Stimulated activated CD4-positive, alpha-beta T cell treated with anti-CD3 and anti-CD28 coated beads, Interleukin-12 subunit alpha, Interleukin-12 subunit beta, amount 100 ng/mL, for 4 hours (primary cell): ENCODE measurements around the gene ABHD15.

ENCODE experiments used
- DNase-seq: peaks from one replicate; pipeline ENCODE4 v3.0.0-alpha.2; 2020

ABHD15 gene

GRCh38 chr17:29593591-29594518 is 27.0 kb upstream of the ABHD15 start:
- DNase-seq: no peak

DNA sequence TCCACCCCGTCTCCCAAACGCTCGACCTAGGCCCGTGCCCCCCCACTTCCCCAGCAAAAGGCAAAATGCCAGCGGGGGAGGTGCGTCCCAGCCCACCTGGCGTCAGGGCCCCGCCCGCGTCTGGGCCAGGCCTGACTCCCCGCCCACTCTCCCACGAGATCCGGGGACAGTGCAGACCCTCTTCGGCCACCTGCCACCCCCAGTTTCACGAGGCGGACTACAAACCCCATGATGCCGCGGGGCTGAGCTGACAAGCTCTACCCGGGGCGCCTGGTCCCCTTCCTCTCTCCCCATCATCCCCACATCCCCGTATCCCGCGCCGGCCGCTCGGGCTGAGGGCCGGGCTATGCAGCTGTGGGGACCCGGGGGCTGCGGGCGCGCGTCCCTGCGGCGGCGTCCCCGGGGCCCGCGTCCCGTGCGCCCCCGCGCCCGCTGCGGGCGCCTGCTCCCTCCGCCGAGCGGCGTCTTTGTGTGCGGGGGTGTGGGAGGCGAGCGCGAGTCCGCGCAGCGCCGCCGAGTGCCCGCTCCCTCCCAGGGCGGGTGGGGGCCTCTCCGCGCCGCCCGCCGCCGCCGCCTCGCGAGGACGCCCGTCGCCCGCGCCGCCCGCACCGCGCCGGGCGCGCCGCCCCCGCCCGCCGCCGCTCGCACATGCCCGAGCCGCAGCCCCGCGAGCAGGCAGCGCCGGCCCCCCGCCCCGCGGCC is 26.2 kb upstream of the ABHD15 start, which contains the start of gene ANKRD13B:
Gene ANKRD13B, plus strand, starts transcription at position 283 of the 702 bp plus-strand sequence. CDS start 490 bp downstream, outside the sequence.
- DNase-seq: no peak

DNA sequence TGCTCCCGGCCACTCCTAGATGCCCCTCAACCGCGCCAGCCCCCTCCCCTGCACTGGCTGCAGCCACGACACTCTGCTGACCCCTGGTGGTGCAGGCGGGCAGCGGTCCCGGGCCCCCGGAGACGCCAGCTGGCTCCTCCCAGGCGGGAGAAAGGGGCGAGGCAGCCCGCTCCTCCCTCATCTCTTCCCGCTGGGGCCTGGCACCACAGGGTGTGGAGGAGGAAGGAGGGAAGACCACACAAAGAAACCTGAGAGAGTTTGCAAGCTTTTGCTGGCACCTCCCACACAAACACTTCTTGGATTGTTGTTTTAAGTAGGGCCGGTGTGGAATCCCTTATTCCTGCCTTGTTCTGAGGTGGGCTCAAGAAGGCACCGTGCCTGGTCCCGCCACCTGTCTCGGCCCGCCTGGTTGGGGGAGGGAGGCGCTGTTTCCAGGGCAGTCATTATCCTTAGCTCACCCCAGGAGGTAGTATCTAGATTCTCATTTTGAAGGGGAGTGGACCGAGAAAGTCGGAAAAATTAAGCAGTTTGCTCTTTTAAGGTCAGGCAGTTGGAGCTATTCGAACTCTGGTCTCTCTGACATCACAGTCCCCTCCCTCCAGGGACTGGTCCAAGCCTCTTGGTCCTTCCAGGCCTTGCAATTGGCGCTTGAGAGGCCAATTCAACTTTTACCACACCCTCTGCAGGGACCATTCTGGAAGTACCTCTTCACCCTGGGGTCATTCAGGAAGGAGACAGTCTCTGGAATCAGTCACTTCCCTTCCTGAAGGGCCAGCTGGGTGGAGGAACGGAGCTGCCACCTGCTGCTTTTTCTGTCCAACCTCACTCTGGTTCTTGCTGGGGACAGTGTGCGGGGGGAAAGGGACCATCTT is 25.1 kb upstream of the ABHD15 start:
- peak; percentile 83 for DNase-seq

GRCh38 chr17:29591146-29591736 is 24.4 kb upstream of the ABHD15 start:
- DNase-seq: no peak

GRCh38 chr17:29590411-29591145 is 23.7 kb upstream of the ABHD15 start:
- DNase-seq: no peak

- DNase-seq: peak; percentile 80
Observed at GRCh38 chr17:29589524-29590410, 22.9 kb upstream of the ABHD15 start, which contains the start of gene GIT1. GIT1 (minus strand) TSS chr17:29589648; CDS start chr17:29589378, 270 bp downstream.

DNA sequence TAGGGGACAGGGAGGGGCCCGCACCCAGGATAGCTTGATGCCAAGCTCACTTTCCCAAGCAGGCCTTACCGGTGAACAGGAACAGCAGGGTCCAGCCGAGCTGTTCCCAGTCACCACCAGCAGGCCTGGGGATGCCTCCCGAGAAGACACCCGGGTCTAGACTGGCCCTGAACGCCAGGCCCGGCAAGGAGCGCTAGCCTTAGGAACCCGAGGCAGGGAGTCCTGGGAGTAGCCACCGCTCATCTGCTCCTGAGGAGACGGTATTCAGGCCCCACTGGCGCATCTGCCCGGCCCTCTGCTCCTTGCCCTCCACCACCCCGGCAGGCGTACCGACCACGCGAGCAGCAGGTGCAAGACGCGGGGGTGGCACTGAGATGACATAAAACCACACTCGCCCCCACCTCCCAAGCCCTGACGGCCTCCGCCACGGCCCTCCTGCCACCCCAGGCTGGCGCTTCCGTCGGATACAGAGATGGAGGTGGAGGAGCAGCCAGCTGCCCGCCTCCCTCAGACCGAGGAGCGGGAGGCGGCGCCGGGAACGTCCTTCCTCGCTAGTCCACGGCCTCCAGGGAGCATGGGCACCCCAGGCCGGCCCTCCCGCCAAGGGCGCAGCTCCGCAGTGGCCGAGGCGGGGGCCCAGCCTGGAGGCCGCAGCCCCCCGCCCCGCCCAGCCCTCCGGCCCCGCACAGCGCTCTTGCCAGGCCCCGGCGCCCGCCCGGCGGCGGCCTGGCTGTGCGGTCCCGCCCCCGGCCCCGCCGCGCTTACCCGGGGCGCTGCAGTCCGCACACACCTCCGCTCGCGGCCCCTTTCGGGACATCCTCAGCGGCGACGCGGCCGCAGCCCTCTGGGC is 21.9 kb upstream of the ABHD15 start:
- peak; percentile 58 for DNase-seq

GRCh38 chr17:29588017-29588561 is 21.3 kb upstream of the ABHD15 start:
- DNase-seq: no peak

- no peak for DNase-seq
Observed at GRCh38 chr17:29587591-29587990, 20.8 kb upstream of the ABHD15 start.

GRCh38 chr17:29586676-29587469 is 20.0 kb upstream of the ABHD15 start:
- no peak for DNase-seq

DNA sequence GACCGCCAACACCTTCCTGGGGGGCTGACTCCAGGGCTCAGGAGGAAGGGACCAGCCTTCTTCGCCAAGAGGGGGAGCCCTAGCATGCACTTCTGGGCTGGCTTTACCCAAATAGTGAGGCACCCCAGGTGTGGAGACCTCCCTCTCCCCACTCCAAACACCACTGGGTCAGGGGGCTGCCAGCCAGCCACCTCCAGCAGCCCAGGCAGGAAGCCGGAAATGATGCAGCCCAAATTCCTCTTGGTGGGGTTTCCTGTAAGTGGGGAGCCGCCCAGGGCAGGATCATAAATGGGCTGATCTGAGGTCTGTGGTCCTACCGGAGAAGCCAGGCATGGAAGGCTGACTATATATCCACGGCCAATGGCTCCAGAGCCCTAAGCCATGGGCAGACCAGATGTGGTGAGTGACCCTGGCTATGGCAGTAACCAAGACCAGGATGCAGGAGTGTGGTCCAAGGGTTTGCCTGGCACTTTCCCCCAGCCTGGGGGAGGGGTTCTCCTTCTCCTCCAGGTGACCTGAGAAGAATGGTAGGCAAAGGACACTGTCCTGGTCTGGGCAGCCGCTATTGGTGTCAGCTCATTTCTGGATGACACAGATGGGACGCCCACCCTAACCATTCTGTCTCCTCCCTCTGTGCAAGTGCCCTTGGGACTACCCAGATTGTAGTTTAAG is 18.4 kb upstream of the ABHD15 start:
- DNase-seq: no peak

- no peak for DNase-seq
Observed at GRCh38 chr17:29584452-29585079, 17.7 kb upstream of the ABHD15 start.

GRCh38 chr17:29583324-29584248 is 16.7 kb upstream of the ABHD15 start:
- no peak for DNase-seq

DNA sequence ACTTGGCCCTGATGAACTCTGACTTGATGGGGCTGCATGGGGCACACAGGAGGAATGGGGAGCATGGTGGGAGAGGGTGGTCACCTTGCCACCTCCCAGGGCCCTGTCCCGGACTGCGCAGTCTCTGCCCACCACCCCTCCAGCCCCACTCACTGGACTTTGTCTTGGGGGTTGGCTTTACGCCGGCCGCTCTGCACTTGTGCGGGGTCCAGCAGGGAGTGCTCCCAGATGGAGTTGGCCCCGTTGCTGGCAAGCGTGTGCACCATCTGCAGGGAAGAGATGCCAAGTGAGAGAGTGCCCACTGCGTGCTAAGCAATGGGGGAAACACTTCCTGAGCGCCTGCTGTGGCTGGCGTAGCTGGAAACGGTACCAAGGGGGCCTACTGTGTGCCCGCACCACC is 15.9 kb upstream of the ABHD15 start:
- DNase-seq: no peak

GRCh38 chr17:29582254-29582765 is 15.5 kb upstream of the ABHD15 start:
- no peak for DNase-seq
